WERI-Rb-1 (cell line): Measurements from ENCODE around the gene NRP2.

Source experiments
- DNase-seq: peaks from one replicate; pipeline ENCODE4 v3.0.0-alpha.2; 2020
- H3K27ac ChIP-seq: fragments of 250-450 bp; sonication (Bioruptor Pico); 2 replicates; pipeline ENCODE4 v1.5.1; 2020; ENCODE audit warnings: mild to moderate bottlenecking, moderate library complexity
- H3K27me3 ChIP-seq: fragments of 250-450 bp; sonication (Bioruptor Pico); 2 replicates; pipeline ENCODE4 v1.5.1; 2021; ENCODE audit warnings: mild to moderate bottlenecking, low read depth, moderate library complexity; ENCODE audit not compliant: insufficient read depth, severe bottlenecking
- H3K36me3 ChIP-seq: fragments of 250-450 bp; sonication (Bioruptor Pico); 2 replicates; pipeline ENCODE4 v1.5.1; 2020; ENCODE audit warnings: mild to moderate bottlenecking, moderate library complexity
- H3K4me3 ChIP-seq: 2 replicates; pipeline ENCODE4 v1.5.1; 2011; ENCODE audit warnings: low read depth, mild to moderate bottlenecking, control low read depth, low read length
- H3K9me3 ChIP-seq: fragments of 250-450 bp; sonication (Bioruptor Pico); 2 replicates; pipeline ENCODE4 v1.5.1; 2021; ENCODE audit warnings: mild to moderate bottlenecking, moderate library complexity; ENCODE audit not compliant: severe bottlenecking
- CTCF ChIP-seq: IDR thresholded peaks from 2 replicates; pipeline ENCODE4 v1.5.1; 2011; ENCODE audit warnings: low read depth, mild to moderate bottlenecking, control low read depth, inconsistent platforms, low read length

The NRP2 gene

GRCh38 chr2:205715831-205716525 lies 33.7 kb downstream of the NRP2 start:
- Histone ChIP-seq H3K27ac (no peak overlapping the region), H3K27me3 (no peaks in the 10 kb centered on the region), H3K4me3 (no peak overlapping the region), H3K9me3 (no peaks in the 10 kb centered on the region), H3K36me3 (no peaks in the 10 kb centered on the region; the same call in 1 of the 2 replicates)
- TF ChIP-seq CTCF, result peak; percentile 13; the same call in 1 of the 2 replicates
- peak; percentile 35 for DNase-seq

- H3K27me3 ChIP-seq, result no peaks in the 10 kb centered on the region
- no peak overlapping the region for H3K4me3 ChIP-seq
- H3K27ac ChIP-seq, result no peak overlapping the region
- no peak for DNase-seq
- no peak for TF ChIP-seq CTCF
- no peaks in the 10 kb centered on the region; the same call in 1 of the 2 replicates for H3K36me3 ChIP-seq
- H3K9me3 ChIP-seq, result no peaks in the 10 kb centered on the region
Measured at GRCh38 chr2:205717175-205717846, 35.0 kb downstream of the NRP2 start.

GRCh38 chr2:205717999-205718398 lies 35.7 kb downstream of the NRP2 start:
- Histone ChIP-seq H3K4me3 (no peak overlapping the region), H3K36me3 (peaks cover 5% of the 10 kb centered on the region), H3K27me3 (no peaks in the 10 kb centered on the region), H3K27ac (no peak overlapping the region), H3K9me3 (no peaks in the 10 kb centered on the region)
- no peak for DNase-seq
- TF ChIP-seq CTCF, result no peak

GRCh38 chr2:205719847-205720246 lies 37.5 kb downstream of the NRP2 start:
- Histone ChIP-seq H3K27me3 (no peaks in the 10 kb centered on the region), H3K27ac (peak overlapping the region; percentile 33), H3K9me3 (no peaks in the 10 kb centered on the region), H3K36me3 (peaks cover 18% of the 10 kb centered on the region), H3K4me3 (no peak overlapping the region)
- DNase-seq, result no peak
- no peak for TF ChIP-seq CTCF

GRCh38 chr2:205720451-205720902 lies 38.2 kb downstream of the NRP2 start:
- H3K27ac ChIP-seq, result peak overlapping the region; percentile 79
- no peak overlapping the region for H3K4me3 ChIP-seq
- H3K9me3 ChIP-seq, result no peaks in the 10 kb centered on the region
- TF ChIP-seq CTCF, result no peak
- DNase-seq, result no peak
- H3K27me3 ChIP-seq, result no peaks in the 10 kb centered on the region
- peaks cover 24% of the 10 kb centered on the region for H3K36me3 ChIP-seq
